HepG2 (cell line): ENCODE results near the gene ACAP3. TPM values are rescaled to one million over a fixed set of nuclear protein-coding genes. Genes with fewer than 3 reads are reported as not detected.

Experiments
- ARNTL ChIP-seq: sonication (generic); formaldehyde crosslinking; IDR thresholded peaks from 2 replicates; pipeline ENCODE4 v1.4.0; 2020; ENCODE audit warnings: mild to moderate bottlenecking, missing genetic modification reagents
- JDP2 ChIP-seq: sonication (generic); formaldehyde crosslinking; IDR thresholded peaks from 2 replicates; pipeline ENCODE4 v1.8.1; 2022; ENCODE audit warnings: missing genetic modification reagents, borderline replicate concordance
- KDM2A ChIP-seq: sonication (generic); formaldehyde crosslinking; IDR thresholded peaks from 2 replicates; pipeline ENCODE4 v1.4.0; 2020; ENCODE audit warnings: low read depth, missing genetic modification reagents, borderline replicate concordance
- NAIF1 ChIP-seq: sonication (generic); formaldehyde crosslinking; IDR thresholded peaks from 2 replicates; pipeline ENCODE4 v1.5.0; 2020; ENCODE audit warnings: mild to moderate bottlenecking, missing genetic modification reagents, borderline replicate concordance
- RBFOX2 ChIP-seq: fragments of 200-400 bp; formaldehyde crosslinking; IDR thresholded peaks from 2 replicates; pipeline ENCODE4 v1.6.1; 2017; ENCODE audit warnings: low read depth, mild to moderate bottlenecking, low read length
- ZBTB20 ChIP-seq: sonication (generic); formaldehyde crosslinking; IDR thresholded peaks from 2 replicates; pipeline ENCODE4 v1.8.1; 2023; ENCODE audit warnings: missing genetic modification reagents, low read depth, mild to moderate bottlenecking, borderline replicate concordance
- ZNF354B ChIP-seq: sonication (generic); formaldehyde crosslinking; IDR thresholded peaks from 2 replicates; pipeline ENCODE4 v1.8.0; 2022; ENCODE audit warnings: mild to moderate bottlenecking, missing genetic modification reagents
- polyA plus RNA-seq, 8 experiments: library from polyadenylated mRNA; depleted of rRNA in 3 of 8; stranded (reverse) in 7 of 8; unstranded in 1 of 8; fragments of >200 nt; fragmentation: Illumina TruSeq in 4 of 8; extraction: Trizol in 4 of 8; gene quantifications; 2 replicates each; pipeline versions ENCODE4 v1.2.1 to v1.2.3, GENCODE V29; 2011 to 2016; ENCODE audit warnings: low read depth in 4 of 8, missing spikeins in 1 of 8, mixed read lengths in 1 of 8; ENCODE audit not compliant: insufficient read depth in 1 of 8
- total RNA-seq, 5 experiments: library from RNA; depleted of rRNA; stranded (reverse); fragments of >200 nt; fragmentation: Illumina TruSeq; extraction: Trizol; gene quantifications; 2 replicates each; pipeline ENCODE4 v1.2.3, GENCODE V29; 2016; ENCODE audit warnings: low read depth in 1 of 5
- TF ChIP-seq, protein P1 (sequence below): sonication (generic); formaldehyde crosslinking; IDR thresholded peaks from 2 replicates; pipeline ENCODE4 v1.5.1; 2020; ENCODE audit warnings: mild to moderate bottlenecking, missing genetic modification reagents, borderline replicate concordance
- TF ChIP-seq, protein P2 (sequence below): IDR thresholded peaks from 2 replicates; pipeline ENCODE4 v1.6.1; 2012; ENCODE audit warnings: low read depth, low read length, improper control_type of control experiment
- TF ChIP-seq, protein P3 (sequence below): conservative IDR thresholded peaks from 2 replicates; pipeline ENCODE4 v1.6.1; 2018; ENCODE audit warnings: missing genetic modification reagents
- TF ChIP-seq, protein P4 (sequence below): IDR thresholded peaks from 2 replicates; pipeline ENCODE4 v1.6.1; 2016
- TF ChIP-seq, protein P5 (sequence below): sonication (generic); formaldehyde crosslinking; IDR thresholded peaks from 2 replicates; pipeline ENCODE4 v1.5.1; 2020; ENCODE audit warnings: missing genetic modification reagents, mild to moderate bottlenecking, borderline replicate concordance

The ACAP3 gene
- total and polyA plus RNA-seq, 2 of the 13 experiments (the other 11 are each of a cell fraction or from before 2014, with no cell fraction given) = 29.4 to 50.8 TPM

DNA sequence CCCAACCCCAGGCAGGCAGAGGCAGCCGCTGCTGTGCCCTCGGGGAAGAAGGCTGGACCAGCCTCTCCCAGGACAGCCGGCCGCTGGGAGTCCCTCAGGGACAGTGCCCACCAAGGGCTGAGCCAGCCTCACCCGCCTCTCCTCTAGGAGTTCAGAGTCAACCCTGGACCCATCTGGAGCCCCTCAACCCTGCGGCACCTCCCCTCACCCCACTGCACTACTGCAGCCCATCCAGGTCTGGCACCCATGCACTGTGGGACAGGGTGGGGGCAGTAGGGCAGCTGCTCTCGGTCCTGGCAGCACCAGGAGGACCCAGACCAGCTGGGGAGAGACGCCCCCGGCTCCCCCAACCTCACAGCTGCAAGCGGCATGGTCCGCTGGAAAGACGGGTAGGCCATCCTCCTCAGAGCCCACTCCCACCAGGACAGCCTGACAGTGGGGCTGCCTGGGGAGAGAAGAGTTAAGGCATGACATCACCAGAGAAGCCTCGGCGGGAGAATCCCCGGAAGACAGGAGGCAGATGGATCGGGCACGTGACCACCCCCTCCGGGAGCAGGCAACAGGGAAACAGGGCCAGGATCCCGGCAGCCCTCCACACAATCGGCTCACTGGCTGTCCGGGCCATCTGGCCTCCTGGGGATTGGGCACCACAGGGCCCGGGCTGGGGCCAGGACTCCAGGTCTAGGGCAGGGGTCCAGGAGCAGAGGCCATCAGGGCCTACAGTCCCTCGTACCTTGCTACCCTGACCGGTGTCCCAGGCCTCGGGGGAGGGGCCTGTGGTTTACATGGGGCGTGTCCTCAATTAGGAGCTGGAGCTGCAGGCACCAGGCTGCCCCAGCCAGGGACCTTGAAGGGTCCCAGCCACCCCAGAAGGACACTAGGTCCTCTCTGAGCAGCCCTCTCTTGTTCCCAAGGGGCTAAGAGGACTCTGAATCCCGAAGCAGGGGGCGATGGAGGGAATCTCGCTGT is 3.1 kb downstream of the ACAP3 start (continued):
- TF ChIP-seq NAIF1 = 0 out of 2 replicates have a peak, but pooled peaks have one; percentile 18
- TF ChIP-seq KDM2A = peak; percentile 48
- TF ChIP-seq, protein P1, sequence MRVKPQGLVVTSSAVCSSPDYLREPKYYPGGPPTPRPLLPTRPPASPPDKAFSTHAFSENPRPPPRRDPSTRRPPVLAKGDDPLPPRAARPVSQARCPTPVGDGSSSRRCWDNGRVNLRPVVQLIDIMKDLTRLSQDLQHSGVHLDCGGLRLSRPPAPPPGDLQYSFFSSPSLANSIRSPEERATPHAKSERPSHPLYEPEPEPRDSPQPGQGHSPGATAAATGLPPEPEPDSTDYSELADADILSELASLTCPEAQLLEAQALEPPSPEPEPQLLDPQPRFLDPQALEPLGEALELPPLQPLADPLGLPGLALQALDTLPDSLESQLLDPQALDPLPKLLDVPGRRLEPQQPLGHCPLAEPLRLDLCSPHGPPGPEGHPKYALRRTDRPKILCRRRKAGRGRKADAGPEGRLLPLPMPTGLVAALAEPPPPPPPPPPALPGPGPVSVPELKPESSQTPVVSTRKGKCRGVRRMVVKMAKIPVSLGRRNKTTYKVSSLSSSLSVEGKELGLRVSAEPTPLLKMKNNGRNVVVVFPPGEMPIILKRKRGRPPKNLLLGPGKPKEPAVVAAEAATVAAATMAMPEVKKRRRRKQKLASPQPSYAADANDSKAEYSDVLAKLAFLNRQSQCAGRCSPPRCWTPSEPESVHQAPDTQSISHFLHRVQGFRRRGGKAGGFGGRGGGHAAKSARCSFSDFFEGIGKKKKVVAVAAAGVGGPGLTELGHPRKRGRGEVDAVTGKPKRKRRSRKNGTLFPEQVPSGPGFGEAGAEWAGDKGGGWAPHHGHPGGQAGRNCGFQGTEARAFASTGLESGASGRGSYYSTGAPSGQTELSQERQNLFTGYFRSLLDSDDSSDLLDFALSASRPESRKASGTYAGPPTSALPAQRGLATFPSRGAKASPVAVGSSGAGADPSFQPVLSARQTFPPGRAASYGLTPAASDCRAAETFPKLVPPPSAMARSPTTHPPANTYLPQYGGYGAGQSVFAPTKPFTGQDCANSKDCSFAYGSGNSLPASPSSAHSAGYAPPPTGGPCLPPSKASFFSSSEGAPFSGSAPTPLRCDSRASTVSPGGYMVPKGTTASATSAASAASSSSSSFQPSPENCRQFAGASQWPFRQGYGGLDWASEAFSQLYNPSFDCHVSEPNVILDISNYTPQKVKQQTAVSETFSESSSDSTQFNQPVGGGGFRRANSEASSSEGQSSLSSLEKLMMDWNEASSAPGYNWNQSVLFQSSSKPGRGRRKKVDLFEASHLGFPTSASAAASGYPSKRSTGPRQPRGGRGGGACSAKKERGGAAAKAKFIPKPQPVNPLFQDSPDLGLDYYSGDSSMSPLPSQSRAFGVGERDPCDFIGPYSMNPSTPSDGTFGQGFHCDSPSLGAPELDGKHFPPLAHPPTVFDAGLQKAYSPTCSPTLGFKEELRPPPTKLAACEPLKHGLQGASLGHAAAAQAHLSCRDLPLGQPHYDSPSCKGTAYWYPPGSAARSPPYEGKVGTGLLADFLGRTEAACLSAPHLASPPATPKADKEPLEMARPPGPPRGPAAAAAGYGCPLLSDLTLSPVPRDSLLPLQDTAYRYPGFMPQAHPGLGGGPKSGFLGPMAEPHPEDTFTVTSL = no peak
- no peak for TF ChIP-seq JDP2 (CRISPR knock-in tag)
- peak; percentile 97 for TF ChIP-seq ARNTL (CRISPR knock-in tag)
- 0 out of 2 replicates have a peak, but pooled peaks have one; percentile 33 for TF ChIP-seq ZNF354B (CRISPR knock-in tag)
- no peak for TF ChIP-seq ZBTB20 (CRISPR knock-in tag)
- TF ChIP-seq, protein P2, sequence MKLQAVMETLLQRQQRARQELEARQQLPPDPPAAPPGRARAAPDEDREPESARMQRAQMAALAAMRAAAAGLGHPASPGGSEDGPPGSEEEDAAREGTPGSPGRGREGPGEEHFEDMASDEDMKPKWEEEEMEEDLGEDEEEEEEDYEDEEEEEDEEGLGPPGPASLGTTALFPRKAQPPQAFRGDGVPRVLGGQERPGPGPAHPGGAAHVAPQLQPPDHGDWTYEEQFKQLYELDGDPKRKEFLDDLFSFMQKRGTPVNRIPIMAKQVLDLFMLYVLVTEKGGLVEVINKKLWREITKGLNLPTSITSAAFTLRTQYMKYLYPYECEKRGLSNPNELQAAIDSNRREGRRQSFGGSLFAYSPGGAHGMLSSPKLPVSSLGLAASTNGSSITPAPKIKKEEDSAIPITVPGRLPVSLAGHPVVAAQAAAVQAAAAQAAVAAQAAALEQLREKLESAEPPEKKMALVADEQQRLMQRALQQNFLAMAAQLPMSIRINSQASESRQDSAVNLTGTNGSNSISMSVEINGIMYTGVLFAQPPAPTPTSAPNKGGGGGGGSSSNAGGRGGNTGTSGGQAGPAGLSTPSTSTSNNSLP = no peak
- TF ChIP-seq, protein P3, sequence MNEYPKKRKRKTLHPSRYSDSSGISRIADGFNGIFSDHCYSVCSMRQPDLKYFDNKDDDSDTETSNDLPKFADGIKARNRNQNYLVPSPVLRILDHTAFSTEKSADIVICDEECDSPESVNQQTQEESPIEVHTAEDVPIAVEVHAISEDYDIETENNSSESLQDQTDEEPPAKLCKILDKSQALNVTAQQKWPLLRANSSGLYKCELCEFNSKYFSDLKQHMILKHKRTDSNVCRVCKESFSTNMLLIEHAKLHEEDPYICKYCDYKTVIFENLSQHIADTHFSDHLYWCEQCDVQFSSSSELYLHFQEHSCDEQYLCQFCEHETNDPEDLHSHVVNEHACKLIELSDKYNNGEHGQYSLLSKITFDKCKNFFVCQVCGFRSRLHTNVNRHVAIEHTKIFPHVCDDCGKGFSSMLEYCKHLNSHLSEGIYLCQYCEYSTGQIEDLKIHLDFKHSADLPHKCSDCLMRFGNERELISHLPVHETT (CRISPR knock-in tag) = no peak
- 0 out of 2 replicates have a peak, but pooled peaks have one; percentile 14 for TF ChIP-seq RBFOX2
- TF ChIP-seq, protein P4, sequence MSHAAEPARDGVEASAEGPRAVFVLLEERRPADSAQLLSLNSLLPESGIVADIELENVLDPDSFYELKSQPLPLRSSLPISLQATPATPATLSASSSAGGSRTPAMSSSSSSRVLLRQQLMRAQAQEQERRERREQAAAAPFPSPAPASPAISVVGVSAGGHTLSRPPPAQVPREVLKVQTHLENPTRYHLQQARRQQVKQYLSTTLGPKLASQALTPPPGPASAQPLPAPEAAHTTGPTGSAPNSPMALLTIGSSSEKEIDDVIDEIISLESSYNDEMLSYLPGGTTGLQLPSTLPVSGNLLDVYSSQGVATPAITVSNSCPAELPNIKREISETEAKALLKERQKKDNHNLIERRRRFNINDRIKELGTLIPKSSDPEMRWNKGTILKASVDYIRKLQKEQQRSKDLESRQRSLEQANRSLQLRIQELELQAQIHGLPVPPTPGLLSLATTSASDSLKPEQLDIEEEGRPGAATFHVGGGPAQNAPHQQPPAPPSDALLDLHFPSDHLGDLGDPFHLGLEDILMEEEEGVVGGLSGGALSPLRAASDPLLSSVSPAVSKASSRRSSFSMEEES (CRISPR knock-in tag) = 0 out of 2 replicates have a peak, but pooled peaks have one; percentile 78
- TF ChIP-seq, protein P5, sequence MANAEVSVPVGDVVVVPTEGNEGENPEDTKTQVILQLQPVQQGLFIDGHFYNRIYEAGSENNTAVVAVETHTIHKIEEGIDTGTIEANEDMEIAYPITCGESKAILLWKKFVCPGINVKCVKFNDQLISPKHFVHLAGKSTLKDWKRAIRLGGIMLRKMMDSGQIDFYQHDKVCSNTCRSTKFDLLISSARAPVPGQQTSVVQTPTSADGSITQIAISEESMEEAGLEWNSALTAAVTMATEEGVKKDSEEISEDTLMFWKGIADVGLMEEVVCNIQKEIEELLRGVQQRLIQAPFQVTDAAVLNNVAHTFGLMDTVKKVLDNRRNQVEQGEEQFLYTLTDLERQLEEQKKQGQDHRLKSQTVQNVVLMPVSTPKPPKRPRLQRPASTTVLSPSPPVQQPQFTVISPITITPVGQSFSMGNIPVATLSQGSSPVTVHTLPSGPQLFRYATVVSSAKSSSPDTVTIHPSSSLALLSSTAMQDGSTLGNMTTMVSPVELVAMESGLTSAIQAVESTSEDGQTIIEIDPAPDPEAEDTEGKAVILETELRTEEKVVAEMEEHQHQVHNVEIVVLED = no peak
